ENCODE measurements around the gene PRCP. TPM values are rescaled to one million over a fixed set of nuclear protein-coding genes. Genes with fewer than 3 reads are reported as not detected.

Gene PRCP
- total and polyA plus RNA-seq, 2 experiments from 2014 or later: 33.3 to 52.8 TPM

DNA sequence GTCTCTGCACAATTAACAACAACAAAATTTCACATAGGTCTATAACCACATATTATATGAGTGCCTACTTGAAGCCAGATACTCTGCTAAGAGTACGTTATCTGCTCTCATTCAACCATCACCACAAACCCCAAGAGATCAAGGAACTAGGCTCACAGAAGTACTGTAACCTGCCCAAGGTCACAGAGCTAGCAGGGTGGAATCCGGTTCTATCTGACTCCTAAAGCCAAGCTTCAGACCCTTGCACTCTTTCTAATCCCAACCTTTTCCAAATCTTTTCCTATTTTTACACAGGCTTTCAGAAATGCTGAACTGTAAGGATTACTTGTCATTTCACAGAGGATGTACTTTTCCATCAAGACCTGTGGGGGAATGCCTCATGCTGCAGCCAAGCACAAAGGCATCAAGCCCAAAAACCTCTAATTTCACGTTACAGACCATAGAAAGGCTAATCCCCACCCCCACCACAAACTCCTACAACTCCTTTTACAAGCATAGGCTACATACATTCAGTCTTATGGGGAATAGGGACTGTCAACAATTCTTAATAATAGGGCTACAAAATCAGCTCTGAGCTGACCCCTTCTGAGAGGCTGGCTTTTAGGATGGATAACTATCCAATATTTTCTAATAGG lies 927 bp downstream of the PRCP start:
- Histone ChIP-seq H3K4me1 (ENCODE audit: insufficient read depth) (peaks cover 19% of the 10 kb centered on the region; the same call in 1 of the 2 replicates), H3K9me2 (ENCODE audit: insufficient read depth) (no peaks in the 10 kb centered on the region), H3F3A (replicated peaks; ENCODE audit: low read depth) (no peaks in the 10 kb centered on the region), H4K20me1 (replicated peaks; ENCODE audit: insufficient read depth) (peaks cover 7% of the 10 kb centered on the region), H2AFZ (peak overlapping the region; percentile 98), H3K27ac (ENCODE audit: low read depth) (no peak overlapping the region), H3K27me3 (ENCODE audit: insufficient read depth) (no peaks in the 10 kb centered on the region), H3K36me3 (ENCODE audit: insufficient read depth) (no peaks in the 10 kb centered on the region), H3K4me2 (peak overlapping the region; percentile 99), H3K79me2 (replicated peaks; ENCODE audit: insufficient read depth) (peaks cover 56% of the 10 kb centered on the region), H3K4me3 (peak overlapping the region; percentile 73)
- DNase-seq (ENCODE audit: low spot score) (no peak), ATAC-seq (no peak)
- H3K4me1 Mint-ChIP-seq: peaks cover 17% of the 10 kb centered on the region
- TF ChIP-seq JUNB (IDR thresholded peaks at IDR 0.05; ENCODE audit: unreplicated experiment) (no peak), ZNF331 (CRISPR knock-in tag; IDR thresholded peaks at IDR 0.05; ENCODE audit: low read depth) (no peak), ZNF114 (CRISPR knock-in tag; IDR thresholded peaks at IDR 0.05) (no peak), EZH2phosphoT487 (IDR thresholded peaks at IDR 0.05; ENCODE audit: unreplicated experiment) (no peak), POLR2AphosphoS5 (IDR thresholded peaks at IDR 0.05; ENCODE audit: low read depth) (no peak), CREB1 (CRISPR knock-in tag; IDR thresholded peaks at IDR 0.05; ENCODE audit: low read depth) (no peak), NANOG (IDR thresholded peaks at IDR 0.05; ENCODE audit: borderline replicate concordance) (no peak), EZH2 (IDR thresholded peaks at IDR 0.05; ENCODE audit: low read depth, unreplicated experiment) (no peak), STAT1 (IDR thresholded peaks at IDR 0.05; ENCODE audit: unreplicated experiment) (no peak)
- TF ChIP-seq, protein P1, sequence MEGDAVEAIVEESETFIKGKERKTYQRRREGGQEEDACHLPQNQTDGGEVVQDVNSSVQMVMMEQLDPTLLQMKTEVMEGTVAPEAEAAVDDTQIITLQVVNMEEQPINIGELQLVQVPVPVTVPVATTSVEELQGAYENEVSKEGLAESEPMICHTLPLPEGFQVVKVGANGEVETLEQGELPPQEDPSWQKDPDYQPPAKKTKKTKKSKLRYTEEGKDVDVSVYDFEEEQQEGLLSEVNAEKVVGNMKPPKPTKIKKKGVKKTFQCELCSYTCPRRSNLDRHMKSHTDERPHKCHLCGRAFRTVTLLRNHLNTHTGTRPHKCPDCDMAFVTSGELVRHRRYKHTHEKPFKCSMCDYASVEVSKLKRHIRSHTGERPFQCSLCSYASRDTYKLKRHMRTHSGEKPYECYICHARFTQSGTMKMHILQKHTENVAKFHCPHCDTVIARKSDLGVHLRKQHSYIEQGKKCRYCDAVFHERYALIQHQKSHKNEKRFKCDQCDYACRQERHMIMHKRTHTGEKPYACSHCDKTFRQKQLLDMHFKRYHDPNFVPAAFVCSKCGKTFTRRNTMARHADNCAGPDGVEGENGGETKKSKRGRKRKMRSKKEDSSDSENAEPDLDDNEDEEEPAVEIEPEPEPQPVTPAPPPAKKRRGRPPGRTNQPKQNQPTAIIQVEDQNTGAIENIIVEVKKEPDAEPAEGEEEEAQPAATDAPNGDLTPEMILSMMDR (conservative IDR thresholded peaks at IDR 0.05; ENCODE audit: low read depth in 2 of 2): no peak
- TF ChIP-seq, protein P2, sequence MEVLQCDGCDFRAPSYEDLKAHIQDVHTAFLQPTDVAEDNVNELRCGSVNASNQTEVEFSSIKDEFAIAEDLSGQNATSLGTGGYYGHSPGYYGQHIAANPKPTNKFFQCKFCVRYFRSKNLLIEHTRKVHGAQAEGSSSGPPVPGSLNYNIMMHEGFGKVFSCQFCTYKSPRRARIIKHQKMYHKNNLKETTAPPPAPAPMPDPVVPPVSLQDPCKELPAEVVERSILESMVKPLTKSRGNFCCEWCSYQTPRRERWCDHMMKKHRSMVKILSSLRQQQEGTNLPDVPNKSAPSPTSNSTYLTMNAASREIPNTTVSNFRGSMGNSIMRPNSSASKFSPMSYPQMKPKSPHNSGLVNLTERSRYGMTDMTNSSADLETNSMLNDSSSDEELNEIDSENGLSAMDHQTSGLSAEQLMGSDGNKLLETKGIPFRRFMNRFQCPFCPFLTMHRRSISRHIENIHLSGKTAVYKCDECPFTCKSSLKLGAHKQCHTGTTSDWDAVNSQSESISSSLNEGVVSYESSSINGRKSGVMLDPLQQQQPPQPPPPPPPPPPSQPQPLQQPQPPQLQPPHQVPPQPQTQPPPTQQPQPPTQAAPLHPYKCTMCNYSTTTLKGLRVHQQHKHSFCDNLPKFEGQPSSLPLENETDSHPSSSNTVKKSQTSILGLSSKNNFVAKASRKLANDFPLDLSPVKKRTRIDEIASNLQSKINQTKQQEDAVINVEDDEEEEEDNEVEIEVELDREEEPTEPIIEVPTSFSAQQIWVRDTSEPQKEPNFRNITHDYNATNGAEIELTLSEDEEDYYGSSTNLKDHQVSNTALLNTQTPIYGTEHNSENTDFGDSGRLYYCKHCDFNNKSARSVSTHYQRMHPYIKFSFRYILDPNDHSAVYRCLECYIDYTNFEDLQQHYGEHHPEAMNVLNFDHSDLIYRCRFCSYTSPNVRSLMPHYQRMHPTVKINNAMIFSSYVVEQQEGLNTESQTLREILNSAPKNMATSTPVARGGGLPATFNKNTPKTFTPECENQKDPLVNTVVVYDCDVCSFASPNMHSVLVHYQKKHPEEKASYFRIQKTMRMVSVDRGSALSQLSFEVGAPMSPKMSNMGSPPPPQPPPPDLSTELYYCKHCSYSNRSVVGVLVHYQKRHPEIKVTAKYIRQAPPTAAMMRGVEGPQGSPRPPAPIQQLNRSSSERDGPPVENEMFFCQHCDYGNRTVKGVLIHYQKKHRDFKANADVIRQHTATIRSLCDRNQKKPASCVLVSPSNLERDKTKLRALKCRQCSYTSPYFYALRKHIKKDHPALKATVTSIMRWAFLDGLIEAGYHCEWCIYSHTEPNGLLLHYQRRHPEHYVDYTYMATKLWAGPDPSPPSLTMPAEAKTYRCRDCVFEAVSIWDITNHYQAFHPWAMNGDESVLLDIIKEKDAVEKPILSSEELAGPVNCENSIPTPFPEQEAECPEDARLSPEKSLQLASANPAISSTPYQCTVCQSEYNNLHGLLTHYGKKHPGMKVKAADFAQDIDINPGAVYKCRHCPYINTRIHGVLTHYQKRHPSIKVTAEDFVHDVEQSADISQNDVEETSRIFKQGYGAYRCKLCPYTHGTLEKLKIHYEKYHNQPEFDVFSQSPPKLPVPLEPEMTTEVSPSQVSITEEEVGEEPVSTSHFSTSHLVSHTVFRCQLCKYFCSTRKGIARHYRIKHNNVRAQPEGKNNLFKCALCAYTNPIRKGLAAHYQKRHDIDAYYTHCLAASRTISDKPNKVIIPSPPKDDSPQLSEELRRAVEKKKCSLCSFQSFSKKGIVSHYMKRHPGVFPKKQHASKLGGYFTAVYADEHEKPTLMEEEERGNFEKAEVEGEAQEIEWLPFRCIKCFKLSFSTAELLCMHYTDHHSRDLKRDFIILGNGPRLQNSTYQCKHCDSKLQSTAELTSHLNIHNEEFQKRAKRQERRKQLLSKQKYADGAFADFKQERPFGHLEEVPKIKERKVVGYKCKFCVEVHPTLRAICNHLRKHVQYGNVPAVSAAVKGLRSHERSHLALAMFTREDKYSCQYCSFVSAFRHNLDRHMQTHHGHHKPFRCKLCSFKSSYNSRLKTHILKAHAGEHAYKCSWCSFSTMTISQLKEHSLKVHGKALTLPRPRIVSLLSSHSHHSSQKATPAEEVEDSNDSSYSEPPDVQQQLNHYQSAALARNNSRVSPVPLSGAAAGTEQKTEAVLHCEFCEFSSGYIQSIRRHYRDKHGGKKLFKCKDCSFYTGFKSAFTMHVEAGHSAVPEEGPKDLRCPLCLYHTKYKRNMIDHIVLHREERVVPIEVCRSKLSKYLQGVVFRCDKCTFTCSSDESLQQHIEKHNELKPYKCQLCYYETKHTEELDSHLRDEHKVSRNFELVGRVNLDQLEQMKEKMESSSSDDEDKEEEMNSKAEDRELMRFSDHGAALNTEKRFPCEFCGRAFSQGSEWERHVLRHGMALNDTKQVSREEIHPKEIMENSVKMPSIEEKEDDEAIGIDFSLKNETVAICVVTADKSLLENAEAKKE (CRISPR knock-in tag; IDR thresholded peaks at IDR 0.05): no peak
- TF ChIP-seq, protein P3, sequence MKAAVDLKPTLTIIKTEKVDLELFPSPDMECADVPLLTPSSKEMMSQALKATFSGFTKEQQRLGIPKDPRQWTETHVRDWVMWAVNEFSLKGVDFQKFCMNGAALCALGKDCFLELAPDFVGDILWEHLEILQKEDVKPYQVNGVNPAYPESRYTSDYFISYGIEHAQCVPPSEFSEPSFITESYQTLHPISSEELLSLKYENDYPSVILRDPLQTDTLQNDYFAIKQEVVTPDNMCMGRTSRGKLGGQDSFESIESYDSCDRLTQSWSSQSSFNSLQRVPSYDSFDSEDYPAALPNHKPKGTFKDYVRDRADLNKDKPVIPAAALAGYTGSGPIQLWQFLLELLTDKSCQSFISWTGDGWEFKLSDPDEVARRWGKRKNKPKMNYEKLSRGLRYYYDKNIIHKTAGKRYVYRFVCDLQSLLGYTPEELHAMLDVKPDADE (IDR thresholded peaks at IDR 0.05): no peak
- TF ChIP-seq, protein P4, sequence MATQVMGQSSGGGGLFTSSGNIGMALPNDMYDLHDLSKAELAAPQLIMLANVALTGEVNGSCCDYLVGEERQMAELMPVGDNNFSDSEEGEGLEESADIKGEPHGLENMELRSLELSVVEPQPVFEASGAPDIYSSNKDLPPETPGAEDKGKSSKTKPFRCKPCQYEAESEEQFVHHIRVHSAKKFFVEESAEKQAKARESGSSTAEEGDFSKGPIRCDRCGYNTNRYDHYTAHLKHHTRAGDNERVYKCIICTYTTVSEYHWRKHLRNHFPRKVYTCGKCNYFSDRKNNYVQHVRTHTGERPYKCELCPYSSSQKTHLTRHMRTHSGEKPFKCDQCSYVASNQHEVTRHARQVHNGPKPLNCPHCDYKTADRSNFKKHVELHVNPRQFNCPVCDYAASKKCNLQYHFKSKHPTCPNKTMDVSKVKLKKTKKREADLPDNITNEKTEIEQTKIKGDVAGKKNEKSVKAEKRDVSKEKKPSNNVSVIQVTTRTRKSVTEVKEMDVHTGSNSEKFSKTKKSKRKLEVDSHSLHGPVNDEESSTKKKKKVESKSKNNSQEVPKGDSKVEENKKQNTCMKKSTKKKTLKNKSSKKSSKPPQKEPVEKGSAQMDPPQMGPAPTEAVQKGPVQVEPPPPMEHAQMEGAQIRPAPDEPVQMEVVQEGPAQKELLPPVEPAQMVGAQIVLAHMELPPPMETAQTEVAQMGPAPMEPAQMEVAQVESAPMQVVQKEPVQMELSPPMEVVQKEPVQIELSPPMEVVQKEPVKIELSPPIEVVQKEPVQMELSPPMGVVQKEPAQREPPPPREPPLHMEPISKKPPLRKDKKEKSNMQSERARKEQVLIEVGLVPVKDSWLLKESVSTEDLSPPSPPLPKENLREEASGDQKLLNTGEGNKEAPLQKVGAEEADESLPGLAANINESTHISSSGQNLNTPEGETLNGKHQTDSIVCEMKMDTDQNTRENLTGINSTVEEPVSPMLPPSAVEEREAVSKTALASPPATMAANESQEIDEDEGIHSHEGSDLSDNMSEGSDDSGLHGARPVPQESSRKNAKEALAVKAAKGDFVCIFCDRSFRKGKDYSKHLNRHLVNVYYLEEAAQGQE (IDR thresholded peaks at IDR 0.05; ENCODE audit: unreplicated experiment): no peak
- no peaks in the 10 kb centered on the region for H3K36me3 Mint-ChIP-seq (ENCODE audit: low read depth)
- H3K27me3 Mint-ChIP-seq (ENCODE audit: insufficient read depth, low read depth, poor library complexity): no peaks in the 10 kb centered on the region
- H3K4me3 Mint-ChIP-seq: peak overlapping the region; percentile 93
- no peaks in the 10 kb centered on the region for H3K9me3 Mint-ChIP-seq
- peak overlapping the region; percentile 89; the same call in 1 of the 2 replicates for H3K27ac Mint-ChIP-seq
